ENCODE results near the gene C11orf65. TPM values are rescaled to one million over a fixed set of nuclear protein-coding genes. Genes with fewer than 3 reads are reported as not detected.

Gene C11orf65
- total RNA-seq, result 0.36 TPM

DNA sequence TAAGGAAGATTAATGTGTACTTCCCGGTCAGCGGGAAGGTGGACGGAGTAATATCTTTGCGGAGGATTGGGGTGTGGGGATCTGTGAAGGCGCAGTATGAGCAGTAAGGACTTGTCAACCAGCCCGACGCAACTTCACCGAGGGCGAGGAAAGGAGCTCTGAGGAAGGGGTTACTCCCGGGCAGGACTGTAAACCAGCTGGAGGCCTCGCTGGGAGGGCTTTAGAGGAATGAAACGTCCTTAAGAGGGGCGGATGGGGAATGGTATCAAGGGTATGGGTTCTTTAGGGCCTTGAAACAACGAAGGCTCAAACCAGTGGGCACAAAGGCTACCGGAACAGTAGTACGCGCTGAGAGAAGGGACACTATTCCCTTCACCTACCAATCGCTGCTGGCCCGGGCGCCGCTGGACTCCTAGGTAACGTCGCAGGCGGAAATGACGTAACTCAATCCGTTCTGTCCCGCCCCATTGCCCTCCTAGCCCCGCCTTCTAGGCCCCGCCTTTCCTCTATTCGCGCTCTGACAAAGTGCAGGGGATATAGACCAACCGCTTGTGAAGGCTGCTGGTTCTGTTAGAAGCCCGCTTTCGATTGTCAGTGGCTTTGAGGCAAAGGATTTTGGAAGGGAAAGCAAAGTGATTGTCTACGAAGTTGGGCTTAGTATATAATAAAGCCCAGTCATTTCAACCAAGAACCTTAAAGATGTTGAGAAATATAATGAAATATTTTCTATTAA is at the start of gene C11orf65:
C11orf65 (minus strand) TSS at position 439 of the 733 bp plus-strand sequence. CDS start 5,970 bp downstream, outside the sequence.
- peak; percentile 100 for ATAC-seq

GRCh38 chr11:108516125-108516524 is 48.8 kb upstream of the C11orf65 start:
- ATAC-seq, result no peak

DNA sequence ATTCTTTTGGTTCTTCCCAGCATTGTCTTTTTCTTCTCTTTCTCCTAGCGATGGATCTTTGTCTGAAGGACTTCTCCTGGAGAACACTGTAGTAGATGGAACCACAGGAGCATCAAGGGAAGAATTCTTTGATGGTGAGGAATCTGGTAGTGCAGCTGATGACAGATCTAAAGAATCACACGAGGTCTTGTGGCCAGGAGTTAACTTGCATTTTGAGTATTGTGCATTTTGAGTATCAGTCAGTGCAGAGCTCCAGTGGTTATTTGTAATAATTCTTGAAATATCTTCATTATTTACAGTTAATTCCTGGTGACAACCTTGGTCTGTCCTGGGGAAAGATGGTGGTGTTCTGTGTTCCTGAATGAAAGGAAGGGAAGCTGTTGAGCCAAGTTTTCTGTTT is 45.4 kb upstream of the C11orf65 start:
- ATAC-seq, result no peak

DNA sequence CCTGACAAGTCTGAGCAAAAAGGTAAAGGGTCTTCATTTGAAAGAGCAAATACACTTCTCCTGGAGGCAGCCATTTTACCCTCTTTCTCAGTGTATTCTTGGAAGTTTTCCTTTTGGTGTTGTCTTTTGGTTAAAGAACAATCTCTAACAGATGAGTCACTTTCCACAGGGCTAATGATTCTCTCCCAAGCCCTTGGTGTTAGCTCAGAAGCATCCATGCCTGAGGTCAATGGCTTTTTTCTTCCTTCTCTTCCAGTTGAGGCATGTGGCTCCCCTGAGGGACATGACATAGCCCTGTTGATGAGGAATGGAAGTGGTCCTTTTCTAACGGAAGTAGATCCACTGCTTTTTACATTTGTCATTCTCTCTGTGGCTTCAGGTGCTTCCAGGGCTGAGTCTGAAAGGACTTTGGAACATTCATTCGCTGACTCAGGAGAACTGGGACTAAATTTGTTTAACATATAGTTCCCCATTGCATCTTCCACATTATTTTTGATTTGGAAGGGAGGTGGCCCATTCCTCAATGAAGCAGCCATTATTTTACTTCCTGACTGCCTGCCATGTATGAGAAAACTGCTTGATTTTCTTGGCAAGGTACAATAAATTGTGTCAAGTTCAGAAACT is 44.6 kb upstream of the C11orf65 start:
- peak; percentile 75 for ATAC-seq

DNA sequence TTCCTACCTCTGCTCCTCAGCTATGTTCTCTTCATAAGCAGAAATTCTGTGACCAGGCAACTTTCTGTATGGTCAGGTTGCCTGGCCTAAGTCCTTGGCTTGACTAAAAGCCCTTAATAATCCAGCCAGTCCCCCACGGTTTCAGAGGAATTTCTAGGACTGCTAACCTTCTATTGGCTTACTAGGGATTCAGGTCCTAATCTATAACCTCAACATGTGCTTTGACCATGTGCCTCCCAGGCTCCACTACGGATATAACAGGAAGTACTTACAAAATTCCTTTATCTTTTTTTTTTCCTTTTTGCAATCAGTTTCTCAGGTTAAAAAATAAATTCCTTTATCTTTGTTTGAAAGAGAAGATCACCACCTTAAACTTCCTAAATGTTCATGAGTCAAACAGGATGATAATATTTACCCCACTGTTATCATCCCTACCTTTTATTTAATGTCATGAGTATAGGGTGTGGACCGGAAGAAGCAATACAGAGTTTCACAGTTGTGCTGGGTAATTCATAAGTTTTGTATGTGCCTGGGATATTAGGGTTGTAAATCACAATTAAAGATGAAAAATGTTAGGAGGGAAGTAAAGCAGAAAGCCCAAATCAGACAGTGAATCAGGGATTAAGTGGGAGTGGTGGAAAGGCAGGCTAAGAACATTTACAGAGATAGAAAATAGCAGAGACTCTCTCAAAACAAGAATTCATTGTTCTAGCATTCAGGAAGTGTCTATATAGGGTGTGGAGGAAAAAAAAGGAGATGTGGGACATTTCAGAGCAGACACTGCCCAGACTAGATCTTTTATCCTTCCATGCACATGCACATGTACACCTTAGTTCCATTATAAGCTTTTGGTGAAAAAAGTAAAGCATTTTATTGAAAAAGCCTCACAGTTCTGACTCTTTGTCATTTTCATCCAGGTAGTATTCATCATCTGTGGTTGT is 41.6 kb upstream of the C11orf65 start:
- peak; percentile 55 for ATAC-seq

- ATAC-seq, result no peak
These were observed 34.1 kb upstream of the C11orf65 start for GRCh38 chr11:108501396-108501795.

- ATAC-seq, result no peak
These were observed 33.4 kb upstream of the C11orf65 start for GRCh38 chr11:108500721-108501120.

DNA sequence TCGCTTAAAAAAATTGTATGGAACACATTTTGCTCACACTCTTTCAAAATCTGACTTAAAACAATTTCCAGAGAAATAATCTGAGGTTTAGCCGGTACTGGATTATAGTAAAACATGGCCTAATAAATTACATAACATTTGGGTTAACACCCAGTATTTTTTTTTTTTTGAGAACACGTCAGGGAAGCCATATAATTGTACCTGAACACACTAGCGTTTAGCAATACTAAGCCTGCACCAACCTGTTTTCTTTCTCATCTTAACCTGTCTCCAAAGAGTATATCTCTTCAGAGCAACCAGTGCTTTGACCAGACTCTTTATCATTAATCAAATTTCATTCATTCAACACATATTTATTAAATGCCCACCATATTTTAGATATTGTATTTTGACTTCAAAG is 32.8 kb upstream of the C11orf65 start:
- peak; percentile 63 for ATAC-seq

DNA sequence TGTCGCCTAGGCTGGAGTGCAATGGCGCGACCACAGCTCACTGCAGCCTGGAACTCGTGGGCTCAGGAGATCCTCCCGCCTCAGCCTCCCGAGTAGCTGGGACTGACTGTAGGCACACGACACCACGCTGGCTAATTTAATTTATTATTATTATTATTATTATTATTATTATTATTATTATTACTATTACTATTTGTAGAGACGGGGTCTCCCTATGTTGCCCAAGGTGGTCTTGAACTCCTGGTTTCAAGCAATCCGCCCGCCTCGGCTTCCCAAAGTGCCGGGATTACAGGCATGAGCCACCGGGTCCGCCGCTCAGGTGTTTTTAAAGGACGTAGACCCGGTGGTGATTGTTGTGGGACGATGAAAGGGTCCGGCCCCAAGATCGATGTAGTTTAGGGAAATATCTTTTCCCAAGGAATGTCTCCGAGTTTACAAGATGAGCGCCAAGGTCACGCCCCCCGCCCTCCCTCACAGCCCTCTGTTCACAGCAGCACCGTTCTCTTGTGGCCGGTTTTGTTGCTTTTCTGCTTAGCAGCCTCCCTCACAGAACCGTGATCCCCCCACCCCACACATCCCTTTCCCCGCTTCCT is 31.6 kb upstream of the C11orf65 start:
- ATAC-seq, result no peak

DNA sequence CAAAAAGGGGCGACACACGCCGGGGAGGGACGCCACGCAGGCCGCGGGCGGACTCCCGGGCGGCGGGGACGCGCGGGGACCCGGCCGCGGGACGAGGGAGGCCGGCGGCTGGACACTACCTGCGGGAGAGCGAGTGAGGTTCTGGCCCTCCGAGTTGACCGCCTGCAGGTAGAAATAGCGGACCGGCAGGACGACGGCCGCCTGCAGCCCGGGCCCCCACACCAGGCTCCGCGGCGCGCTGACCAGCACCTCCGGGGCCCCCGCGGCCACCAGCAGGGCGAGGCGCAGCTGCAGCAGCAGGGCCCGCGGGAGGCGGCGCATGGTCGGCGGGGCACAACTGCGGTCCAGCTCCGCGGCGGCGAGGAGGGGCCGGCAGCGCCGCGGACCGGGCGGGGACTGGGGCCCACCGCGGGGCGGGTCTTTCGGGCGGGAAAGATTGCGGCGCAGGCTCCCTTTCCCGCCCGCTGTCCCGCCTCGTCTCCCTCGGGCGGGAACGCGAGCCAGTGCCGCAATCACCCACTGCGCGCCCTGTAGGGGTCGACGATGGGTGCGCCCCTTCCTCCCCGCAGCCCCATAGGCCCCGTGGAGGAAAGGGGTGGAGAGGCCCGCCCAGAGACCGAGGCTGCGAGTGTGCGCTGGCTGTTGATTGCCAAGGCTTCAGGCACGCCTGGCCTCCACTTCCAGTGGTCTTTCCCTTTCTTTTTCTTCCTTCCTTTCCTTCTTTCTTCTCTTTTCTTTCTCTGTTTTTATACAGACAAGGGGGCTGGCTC is 30.9 kb upstream of the C11orf65 start, which contains the start of gene POGLUT3:
POGLUT3 (minus strand) TSS at position 339 of the 770 bp plus-strand sequence; CDS start at position 321, 18 bp downstream.
- ATAC-seq, result peak; percentile 31

- ATAC-seq, result peak; percentile 96
These were observed 30.2 kb upstream of the C11orf65 start for GRCh38 chr11:108497317-108498045.

- ATAC-seq, result no peak
These were observed 29.4 kb upstream of the C11orf65 start for GRCh38 chr11:108496643-108497256.

DNA sequence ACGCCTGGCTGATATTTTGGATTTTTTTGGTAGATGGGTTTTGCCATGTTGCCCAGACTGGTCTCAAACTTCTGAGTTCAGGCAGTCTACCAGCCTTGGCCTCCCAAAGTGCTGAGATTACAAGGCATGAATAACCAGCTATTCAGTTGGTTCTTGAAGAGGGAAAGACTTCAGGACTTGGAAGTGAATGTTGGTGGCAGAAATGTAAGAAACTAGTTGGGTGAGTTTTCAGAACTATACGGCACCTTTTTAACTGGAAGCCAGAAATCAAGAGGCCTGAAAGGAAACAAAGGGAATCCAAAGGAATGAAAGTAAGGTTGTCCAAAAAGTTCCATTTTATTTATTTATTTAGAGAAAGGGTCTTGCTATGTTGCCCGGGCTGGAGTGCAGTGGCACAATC is 28.0 kb upstream of the C11orf65 start:
- no peak for ATAC-seq

DNA sequence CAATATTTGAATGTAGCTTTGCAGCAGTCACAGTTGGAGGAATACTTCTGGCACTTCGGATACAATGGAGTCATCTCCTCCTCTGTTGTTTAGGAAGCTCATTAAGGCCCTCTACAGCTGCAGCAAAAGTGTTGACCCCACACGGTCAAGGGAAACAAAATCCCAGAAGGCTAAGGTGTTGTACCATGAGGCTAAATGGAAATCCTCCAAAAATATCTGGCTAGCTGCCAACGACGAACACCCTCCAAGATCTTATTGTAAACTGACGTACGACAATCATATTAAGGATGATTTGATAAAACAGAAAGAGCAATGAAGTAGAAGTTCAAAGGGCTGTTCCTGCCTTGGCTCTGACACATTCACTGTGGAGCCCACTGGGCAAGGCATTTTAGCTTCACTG is 26.9 kb upstream of the C11orf65 start:
- no peak for ATAC-seq

DNA sequence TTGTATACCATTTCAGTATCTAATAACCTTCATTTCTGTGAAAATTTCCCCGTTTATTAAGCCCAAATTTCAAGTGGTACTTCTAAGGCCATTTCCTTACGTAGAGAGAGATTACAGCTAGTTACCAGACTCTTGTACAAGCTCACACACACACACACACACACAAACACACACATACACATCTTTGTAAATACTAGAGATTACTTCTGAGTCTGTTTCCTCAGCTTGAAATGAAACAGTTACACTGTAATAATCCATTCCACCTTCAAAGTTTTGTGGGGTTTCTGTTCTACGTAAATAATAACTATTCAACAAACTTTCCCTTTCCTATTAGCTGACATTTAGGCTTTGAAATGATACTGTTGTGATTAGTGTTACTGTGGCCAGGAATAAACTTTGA is 24.6 kb upstream of the C11orf65 start:
- no peak for ATAC-seq

GRCh38 chr11:108486828-108487227 is 19.5 kb upstream of the C11orf65 start:
- no peak for ATAC-seq

DNA sequence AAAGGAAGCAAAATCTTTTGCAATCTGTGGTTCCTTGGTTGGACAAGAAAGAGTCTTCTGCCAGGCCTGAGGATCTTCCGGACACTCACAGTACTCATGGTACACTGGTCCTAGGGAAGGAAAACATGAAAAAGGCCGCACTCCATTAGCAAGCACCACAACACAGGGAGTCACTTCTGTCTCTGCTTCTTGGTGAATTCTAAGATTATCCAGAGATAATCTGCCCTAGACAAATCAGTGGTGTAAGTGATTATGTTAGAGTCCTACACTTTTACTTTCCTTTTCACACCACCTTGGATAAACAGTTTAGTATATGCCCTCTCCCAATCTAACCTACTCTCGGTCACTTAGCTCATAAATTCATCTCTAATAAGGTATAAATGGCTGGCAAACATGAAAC is 19.0 kb upstream of the C11orf65 start:
- no peak for ATAC-seq

DNA sequence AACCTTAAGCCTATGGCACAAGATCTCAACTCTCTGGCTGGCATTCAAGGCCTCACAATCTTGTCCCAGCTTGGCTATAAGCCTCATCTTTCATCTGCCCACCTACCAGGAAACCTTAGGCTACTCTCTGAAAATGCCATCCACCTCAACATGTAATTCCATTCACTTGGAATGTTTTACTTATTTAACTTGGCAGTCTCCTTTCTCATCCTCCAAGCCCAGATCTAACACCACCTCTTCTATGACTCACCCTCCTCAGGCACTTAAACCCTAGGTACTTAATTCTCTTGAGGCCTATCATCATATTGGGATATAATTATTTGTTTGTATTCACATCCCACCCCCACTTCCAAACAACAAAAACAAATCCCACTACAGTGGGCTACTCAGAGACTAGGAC is 15.8 kb upstream of the C11orf65 start:
- ATAC-seq, result no peak

DNA sequence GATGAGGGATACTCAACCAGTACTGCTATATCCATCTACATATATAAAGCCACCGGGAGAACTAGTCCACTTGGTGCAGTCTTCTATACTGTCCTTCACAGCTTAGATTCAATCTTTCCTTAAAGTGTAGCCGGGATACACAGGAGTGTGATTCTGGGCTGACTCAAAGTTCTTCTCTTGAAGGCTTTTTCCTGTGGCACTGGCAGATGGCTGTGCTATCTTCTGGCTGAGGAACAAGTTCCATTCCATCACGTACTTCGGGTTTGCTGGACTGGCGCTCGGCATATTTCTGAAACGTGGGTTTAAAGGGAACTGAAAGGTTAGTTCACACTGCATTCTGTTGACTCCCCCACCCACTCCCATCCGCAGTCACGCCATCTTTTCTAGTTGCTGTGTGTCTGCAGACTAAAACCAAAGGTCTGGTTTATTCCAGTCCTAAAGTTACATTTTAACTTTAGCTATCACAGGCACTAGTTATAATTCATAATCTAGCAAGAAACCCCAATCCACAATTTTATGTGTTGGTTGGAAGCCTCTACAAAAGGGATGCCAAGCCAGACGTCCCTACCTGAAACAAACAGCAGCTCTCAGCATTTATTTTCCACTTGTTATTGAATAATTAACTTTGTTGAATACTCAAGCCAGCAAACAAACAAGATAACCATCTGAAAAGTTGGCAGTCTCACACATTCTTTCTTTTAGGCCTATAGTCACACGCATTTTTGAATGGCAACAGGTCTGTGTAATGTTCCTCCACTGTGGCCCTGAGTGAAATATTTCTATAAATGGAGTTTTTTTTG is 7.5 kb upstream of the C11orf65 start:
- no peak for ATAC-seq

GRCh38 chr11:108472681-108473080 is 5.4 kb upstream of the C11orf65 start:
- ATAC-seq, result no peak

All from esophagus mucosa (tissue), 1 donor.